ENCODE results near the gene TNS1. TPM values are rescaled to one million over a fixed set of nuclear protein-coding genes. Genes with fewer than 3 reads are reported as not detected.

The TNS1 gene
- total RNA-seq, 1 experiment from 2014 or later, result 4.5 TPM

DNA sequence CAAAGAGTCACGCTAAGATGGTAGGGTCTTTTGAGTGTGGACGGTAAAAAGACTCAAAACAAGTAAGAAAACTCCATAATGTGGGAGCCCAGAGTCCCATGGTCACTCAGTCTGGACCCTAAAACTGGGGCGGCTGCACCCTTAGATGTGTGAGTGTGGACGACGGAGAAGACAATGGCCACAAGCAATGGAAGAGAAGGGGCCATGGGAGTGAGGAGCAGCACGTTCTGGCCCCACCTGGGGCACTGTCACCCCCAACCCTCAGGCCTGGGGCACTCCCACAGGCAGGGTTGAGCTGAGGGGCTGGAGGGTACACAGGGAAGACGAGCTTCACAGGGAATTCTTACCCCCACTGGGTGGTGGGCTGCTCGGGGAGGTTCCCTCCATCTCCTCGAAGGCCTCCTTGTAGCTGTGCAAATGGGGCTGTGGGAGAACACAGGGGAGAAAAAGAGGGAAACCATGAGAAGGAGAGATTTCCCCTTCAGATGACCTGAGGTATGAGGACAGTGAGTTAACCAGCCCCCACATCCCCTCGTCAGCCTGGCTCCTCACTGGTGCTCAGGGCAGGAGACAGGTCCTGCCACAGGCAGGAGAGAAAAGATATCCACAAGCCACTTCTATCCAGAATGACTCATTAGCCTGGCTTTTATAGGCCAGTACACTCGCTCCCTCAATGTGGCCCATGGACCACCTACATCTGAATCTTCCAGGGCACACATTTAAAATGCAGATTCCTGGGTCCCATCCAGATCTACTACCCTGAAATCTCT lies 167.9 kb downstream of the TNS1 start (continued):
- TF ChIP-seq, protein P1, sequence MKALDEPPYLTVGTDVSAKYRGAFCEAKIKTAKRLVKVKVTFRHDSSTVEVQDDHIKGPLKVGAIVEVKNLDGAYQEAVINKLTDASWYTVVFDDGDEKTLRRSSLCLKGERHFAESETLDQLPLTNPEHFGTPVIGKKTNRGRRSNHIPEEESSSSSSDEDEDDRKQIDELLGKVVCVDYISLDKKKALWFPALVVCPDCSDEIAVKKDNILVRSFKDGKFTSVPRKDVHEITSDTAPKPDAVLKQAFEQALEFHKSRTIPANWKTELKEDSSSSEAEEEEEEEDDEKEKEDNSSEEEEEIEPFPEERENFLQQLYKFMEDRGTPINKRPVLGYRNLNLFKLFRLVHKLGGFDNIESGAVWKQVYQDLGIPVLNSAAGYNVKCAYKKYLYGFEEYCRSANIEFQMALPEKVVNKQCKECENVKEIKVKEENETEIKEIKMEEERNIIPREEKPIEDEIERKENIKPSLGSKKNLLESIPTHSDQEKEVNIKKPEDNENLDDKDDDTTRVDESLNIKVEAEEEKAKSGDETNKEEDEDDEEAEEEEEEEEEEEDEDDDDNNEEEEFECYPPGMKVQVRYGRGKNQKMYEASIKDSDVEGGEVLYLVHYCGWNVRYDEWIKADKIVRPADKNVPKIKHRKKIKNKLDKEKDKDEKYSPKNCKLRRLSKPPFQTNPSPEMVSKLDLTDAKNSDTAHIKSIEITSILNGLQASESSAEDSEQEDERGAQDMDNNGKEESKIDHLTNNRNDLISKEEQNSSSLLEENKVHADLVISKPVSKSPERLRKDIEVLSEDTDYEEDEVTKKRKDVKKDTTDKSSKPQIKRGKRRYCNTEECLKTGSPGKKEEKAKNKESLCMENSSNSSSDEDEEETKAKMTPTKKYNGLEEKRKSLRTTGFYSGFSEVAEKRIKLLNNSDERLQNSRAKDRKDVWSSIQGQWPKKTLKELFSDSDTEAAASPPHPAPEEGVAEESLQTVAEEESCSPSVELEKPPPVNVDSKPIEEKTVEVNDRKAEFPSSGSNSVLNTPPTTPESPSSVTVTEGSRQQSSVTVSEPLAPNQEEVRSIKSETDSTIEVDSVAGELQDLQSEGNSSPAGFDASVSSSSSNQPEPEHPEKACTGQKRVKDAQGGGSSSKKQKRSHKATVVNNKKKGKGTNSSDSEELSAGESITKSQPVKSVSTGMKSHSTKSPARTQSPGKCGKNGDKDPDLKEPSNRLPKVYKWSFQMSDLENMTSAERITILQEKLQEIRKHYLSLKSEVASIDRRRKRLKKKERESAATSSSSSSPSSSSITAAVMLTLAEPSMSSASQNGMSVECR (CRISPR knock-in tag; IDR thresholded peaks at IDR 0.05; ENCODE audit: borderline replicate concordance), result no peak
- TF ChIP-seq RELA (CRISPR knock-in tag; IDR thresholded peaks at IDR 0.05; ENCODE audit: borderline replicate concordance) (no peak), MYBL2 (CRISPR knock-in tag; IDR thresholded peaks at IDR 0.05) (no peak), ZNF263 (CRISPR knock-in tag; IDR thresholded peaks at IDR 0.05; ENCODE audit: low read depth) (no peak)

- Mint-ChIP-seq H3K4me1 (peaks cover 12% of the 10 kb centered on the region), H3K9me3 (no peaks in the 10 kb centered on the region; the same call in 1 of the 2 replicates), H3K4me3 (no peak overlapping the region), H3K27ac (no peak overlapping the region), H3K36me3 (no peaks in the 10 kb centered on the region), H3K27me3 (ENCODE audit: low read depth) (no peaks in the 10 kb centered on the region; the same call in 1 of the 2 replicates)
- POLR2A ChIA-PET, result no interaction called here
- TF ChIP-seq SMAD4 (CRISPR knock-in tag; IDR thresholded peaks at IDR 0.05), result no peak
- TF ChIP-seq TP53 (CRISPR knock-in tag; IDR thresholded peaks at IDR 0.05), result no peak
- TF ChIP-seq, protein P2, sequence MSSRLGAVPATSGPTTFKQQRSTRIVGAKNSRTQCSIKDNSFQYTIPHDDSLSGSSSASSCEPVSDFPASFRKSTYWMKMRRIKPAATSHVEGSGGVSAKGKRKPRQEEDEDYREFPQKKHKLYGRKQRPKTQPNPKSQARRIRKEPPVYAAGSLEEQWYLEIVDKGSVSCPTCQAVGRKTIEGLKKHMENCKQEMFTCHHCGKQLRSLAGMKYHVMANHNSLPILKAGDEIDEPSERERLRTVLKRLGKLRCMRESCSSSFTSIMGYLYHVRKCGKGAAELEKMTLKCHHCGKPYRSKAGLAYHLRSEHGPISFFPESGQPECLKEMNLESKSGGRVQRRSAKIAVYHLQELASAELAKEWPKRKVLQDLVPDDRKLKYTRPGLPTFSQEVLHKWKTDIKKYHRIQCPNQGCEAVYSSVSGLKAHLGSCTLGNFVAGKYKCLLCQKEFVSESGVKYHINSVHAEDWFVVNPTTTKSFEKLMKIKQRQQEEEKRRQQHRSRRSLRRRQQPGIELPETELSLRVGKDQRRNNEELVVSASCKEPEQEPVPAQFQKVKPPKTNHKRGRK (CRISPR knock-in tag; IDR thresholded peaks at IDR 0.05; ENCODE audit: borderline replicate concordance), result no peak
- TF ChIP-seq SOX15 (CRISPR knock-in tag; IDR thresholded peaks at IDR 0.05), result no peak
- CTCF ChIA-PET, result interaction anchor here (1.7 kb wide), 1 partner anchor 65 kb away, joined by 4 read pairs; no protein-coding TSS in a partner anchor
- ATAC-seq, result no peak
- no peak for DNase-seq (ENCODE audit: low spot score)
These were observed 168.7 kb downstream of the TNS1 start for GRCh38 chr2:217834057-217834620.

DNA sequence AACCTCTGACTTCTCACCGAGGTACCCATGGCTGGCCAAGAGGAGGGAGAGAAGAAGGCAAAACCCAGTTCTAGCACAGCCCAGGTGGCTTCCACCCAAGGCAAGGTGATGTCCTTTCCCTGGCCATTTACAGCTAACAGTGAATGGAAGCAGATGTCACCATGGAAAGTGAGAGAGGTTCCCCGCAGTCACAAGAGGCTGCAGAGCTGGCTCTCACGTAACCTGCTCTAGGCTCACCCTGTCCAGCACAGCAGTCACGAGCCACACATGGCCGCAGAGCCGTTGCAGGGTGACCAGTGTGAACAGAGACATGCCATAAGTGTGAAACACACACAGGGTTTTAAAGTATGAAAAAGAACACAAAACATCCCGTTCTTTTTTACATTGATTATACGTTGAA lies 169.4 kb downstream of the TNS1 start:
- Mint-ChIP-seq H3K36me3 (no peaks in the 10 kb centered on the region), H3K9me3 (no peaks in the 10 kb centered on the region; the same call in 1 of the 2 replicates), H3K27me3 (ENCODE audit: low read depth) (no peaks in the 10 kb centered on the region; the same call in 1 of the 2 replicates), H3K4me3 (no peak overlapping the region), H3K27ac (no peak overlapping the region), H3K4me1 (peaks cover 12% of the 10 kb centered on the region)
- DNase-seq (ENCODE audit: low spot score), result no peak
- ChIA-PET CTCF (interaction anchor here (1.7 kb wide), 1 partner anchor 66 kb away, joined by 4 read pairs; no protein-coding TSS in a partner anchor), POLR2A (no interaction called here)
- no peak for ATAC-seq
- TF ChIP-seq ELF4 (CRISPR knock-in tag; IDR thresholded peaks at IDR 0.05; ENCODE audit: low read depth), result no peak
- TF ChIP-seq, protein P3, sequence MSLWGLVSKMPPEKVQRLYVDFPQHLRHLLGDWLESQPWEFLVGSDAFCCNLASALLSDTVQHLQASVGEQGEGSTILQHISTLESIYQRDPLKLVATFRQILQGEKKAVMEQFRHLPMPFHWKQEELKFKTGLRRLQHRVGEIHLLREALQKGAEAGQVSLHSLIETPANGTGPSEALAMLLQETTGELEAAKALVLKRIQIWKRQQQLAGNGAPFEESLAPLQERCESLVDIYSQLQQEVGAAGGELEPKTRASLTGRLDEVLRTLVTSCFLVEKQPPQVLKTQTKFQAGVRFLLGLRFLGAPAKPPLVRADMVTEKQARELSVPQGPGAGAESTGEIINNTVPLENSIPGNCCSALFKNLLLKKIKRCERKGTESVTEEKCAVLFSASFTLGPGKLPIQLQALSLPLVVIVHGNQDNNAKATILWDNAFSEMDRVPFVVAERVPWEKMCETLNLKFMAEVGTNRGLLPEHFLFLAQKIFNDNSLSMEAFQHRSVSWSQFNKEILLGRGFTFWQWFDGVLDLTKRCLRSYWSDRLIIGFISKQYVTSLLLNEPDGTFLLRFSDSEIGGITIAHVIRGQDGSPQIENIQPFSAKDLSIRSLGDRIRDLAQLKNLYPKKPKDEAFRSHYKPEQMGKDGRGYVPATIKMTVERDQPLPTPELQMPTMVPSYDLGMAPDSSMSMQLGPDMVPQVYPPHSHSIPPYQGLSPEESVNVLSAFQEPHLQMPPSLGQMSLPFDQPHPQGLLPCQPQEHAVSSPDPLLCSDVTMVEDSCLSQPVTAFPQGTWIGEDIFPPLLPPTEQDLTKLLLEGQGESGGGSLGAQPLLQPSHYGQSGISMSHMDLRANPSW (CRISPR knock-in tag; conservative IDR thresholded peaks at IDR 0.05; ENCODE audit: low read depth), result no peak
- TF ChIP-seq TCF7 (CRISPR knock-in tag; IDR thresholded peaks at IDR 0.05; ENCODE audit: low read depth), result no peak
- TF ChIP-seq, protein P2 (CRISPR knock-in tag; IDR thresholded peaks at IDR 0.05; ENCODE audit: borderline replicate concordance), result no peak
- TF ChIP-seq ZNF423 (CRISPR knock-in tag; IDR thresholded peaks at IDR 0.05), result no peak
- TF ChIP-seq ATF6 (CRISPR knock-in tag; IDR thresholded peaks at IDR 0.05), result no peak
- TF ChIP-seq, protein P4, sequence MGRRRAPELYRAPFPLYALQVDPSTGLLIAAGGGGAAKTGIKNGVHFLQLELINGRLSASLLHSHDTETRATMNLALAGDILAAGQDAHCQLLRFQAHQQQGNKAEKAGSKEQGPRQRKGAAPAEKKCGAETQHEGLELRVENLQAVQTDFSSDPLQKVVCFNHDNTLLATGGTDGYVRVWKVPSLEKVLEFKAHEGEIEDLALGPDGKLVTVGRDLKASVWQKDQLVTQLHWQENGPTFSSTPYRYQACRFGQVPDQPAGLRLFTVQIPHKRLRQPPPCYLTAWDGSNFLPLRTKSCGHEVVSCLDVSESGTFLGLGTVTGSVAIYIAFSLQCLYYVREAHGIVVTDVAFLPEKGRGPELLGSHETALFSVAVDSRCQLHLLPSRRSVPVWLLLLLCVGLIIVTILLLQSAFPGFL (CRISPR knock-in tag; IDR thresholded peaks at IDR 0.05; ENCODE audit: borderline replicate concordance), result no peak

Data from WTC11 (cell line).